ENCODE measurements around the gene GIMAP2.

DNA sequence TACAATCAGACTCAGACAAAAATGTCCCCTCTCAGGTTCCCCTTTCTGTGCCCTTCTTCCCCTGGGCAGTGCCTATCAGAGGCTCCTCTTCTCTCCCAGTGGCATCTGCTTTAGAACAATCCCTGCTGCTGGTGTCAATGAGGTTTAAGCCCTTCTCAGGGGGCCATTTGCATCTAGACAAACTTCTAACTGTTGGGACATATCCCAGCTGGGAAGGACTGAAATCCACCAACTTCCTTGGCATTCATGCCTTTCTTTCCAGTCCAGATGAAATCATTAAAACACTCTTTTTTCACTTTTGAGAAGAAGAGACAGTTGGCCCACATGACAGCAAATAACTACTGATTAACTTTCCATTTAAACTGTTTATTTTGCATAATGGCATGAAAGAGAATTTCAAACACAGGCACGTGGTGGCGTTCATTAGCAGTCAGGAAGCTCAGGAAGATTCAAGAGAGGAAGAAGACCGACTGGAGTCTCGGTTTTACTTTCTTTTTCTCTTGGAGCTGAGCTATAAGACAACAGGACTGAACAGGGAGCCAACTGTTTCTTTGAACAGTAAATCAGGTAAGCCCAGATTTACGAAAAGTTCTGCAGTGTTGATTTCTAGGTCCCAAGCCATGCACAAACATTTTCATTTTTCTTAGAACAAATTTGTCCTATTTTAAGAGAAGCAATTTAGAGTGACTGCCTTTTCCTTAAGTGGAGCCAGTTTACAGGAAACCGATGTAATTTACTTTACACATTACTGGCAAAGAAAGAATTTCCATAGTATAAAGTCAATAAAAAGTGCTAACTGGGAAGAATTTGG, at the start of gene GIMAP2:
- TF ChIP-seq POLR2A (IDR thresholded peaks at IDR 0.05; ENCODE audit: low read depth, low read length) (no peak), POLR2AphosphoS5 (IDR thresholded peaks at IDR 0.05; ENCODE audit: low read depth, low read length) (no peak), TAF1 (IDR thresholded peaks at IDR 0.05; ENCODE audit: borderline replicate concordance, low read depth, low read length) (no peak)
